ENCODE measurements around the gene MACF1.

MACF1 gene

GRCh38 chr1:39168301-39169080 is 36.0 kb upstream of the MACF1 start:
- DNase-seq (no peak), ATAC-seq (replicated peaks) (no peak)
- no peak overlapping the region for H3K4me3 Mint-ChIP-seq
- no peaks in the 10 kb centered on the region for H3K27me3 Mint-ChIP-seq
- H3K4me1 Mint-ChIP-seq, result peaks cover 3 to 12% of the 10 kb centered on the region in 2 donors
- no peak overlapping the region for H3K27ac Mint-ChIP-seq
- H3K9me3 Mint-ChIP-seq, result no peaks in the 10 kb centered on the region
- H3K36me3 Mint-ChIP-seq, result peaks cover 0 to 1% of the 10 kb centered on the region in 2 donors

GRCh38 chr1:39170731-39171667 is 33.5 kb upstream of the MACF1 start:
- H3K27me3 Mint-ChIP-seq, result no peaks in the 10 kb centered on the region
- peaks cover 0 to 1% of the 10 kb centered on the region in 2 donors for H3K36me3 Mint-ChIP-seq

GRCh38 chr1:39173119-39173994 is 31.1 kb upstream of the MACF1 start:
- no peaks in the 10 kb centered on the region for H3K27me3 Mint-ChIP-seq
- H3K4me1 Mint-ChIP-seq, result peaks cover 8 to 16% of the 10 kb centered on the region in 2 donors
- H3K4me3 Mint-ChIP-seq, result no peak overlapping the region
- ATAC-seq (replicated peaks), result no peak
- DNase-seq, result no peak
- H3K27ac Mint-ChIP-seq, result no peak overlapping the region
- no peaks in the 10 kb centered on the region for H3K36me3 Mint-ChIP-seq
- no peaks in the 10 kb centered on the region for H3K9me3 Mint-ChIP-seq

More at GRCh38 chr1:39170731-39171667, 33.5 kb upstream of the MACF1 start:
- DNase-seq (no peak), ATAC-seq (replicated peaks) (no peak)
- H3K27ac Mint-ChIP-seq, result peak overlapping the region; percentile 3
- no peaks in the 10 kb centered on the region for H3K9me3 Mint-ChIP-seq
- H3K4me1 Mint-ChIP-seq, result peaks cover 10 to 16% of the 10 kb centered on the region in 2 donors
- no peak overlapping the region for H3K4me3 Mint-ChIP-seq

- H3K4me1 Mint-ChIP-seq, result peaks cover 8 to 22% of the 10 kb centered on the region in 2 donors
- DNase-seq, result no peak
- no peaks in the 10 kb centered on the region for H3K27me3 Mint-ChIP-seq
- no peak overlapping the region for H3K27ac Mint-ChIP-seq
- no peak for ATAC-seq (replicated peaks)
- H3K36me3 Mint-ChIP-seq, result no peaks in the 10 kb centered on the region
- H3K9me3 Mint-ChIP-seq, result no peaks in the 10 kb centered on the region
- H3K4me3 Mint-ChIP-seq, result no peak overlapping the region
Observed at GRCh38 chr1:39173995-39174380, 30.5 kb upstream of the MACF1 start.

GRCh38 chr1:39174390-39175081 is 30.0 kb upstream of the MACF1 start:
- no peak for DNase-seq
- H3K4me3 Mint-ChIP-seq, result no peak overlapping the region
- H3K27ac Mint-ChIP-seq, result no peak overlapping the region
- no peak for ATAC-seq (replicated peaks)
- no peaks in the 10 kb centered on the region for H3K27me3 Mint-ChIP-seq
- no peaks in the 10 kb centered on the region for H3K36me3 Mint-ChIP-seq
- H3K9me3 Mint-ChIP-seq, result no peaks in the 10 kb centered on the region
- peaks cover 7 to 26% of the 10 kb centered on the region in 2 donors for H3K4me1 Mint-ChIP-seq

GRCh38 chr1:39177706-39178105 is 26.8 kb upstream of the MACF1 start:
- Mint-ChIP-seq H3K4me3 (no peak overlapping the region), H3K36me3 (peaks cover 0 to 2% of the 10 kb centered on the region in 2 donors), H3K27ac (no peak overlapping the region), H3K4me1 (peaks cover 8 to 26% of the 10 kb centered on the region in 2 donors), H3K9me3 (no peaks in the 10 kb centered on the region), H3K27me3 (no peaks in the 10 kb centered on the region)
- DNase-seq (no peak), ATAC-seq (replicated peaks) (no peak)

GRCh38 chr1:39178541-39179431 is 25.7 kb upstream of the MACF1 start:
- Mint-ChIP-seq H3K27ac (no peak overlapping the region), H3K36me3 (peaks cover 0 to 2% of the 10 kb centered on the region in 2 donors), H3K27me3 (no peaks in the 10 kb centered on the region), H3K4me3 (no peak overlapping the region), H3K9me3 (no peaks in the 10 kb centered on the region), H3K4me1 (peaks cover 17 to 31% of the 10 kb centered on the region in 2 donors)
- ATAC-seq (replicated peaks) (no peak), DNase-seq (no peak)

GRCh38 chr1:39181311-39181710 is 23.2 kb upstream of the MACF1 start:
- Mint-ChIP-seq H3K27me3 (no peaks in the 10 kb centered on the region), H3K27ac (no peak overlapping the region), H3K4me1 (peaks cover 34 to 46% of the 10 kb centered on the region in 2 donors), H3K36me3 (peaks cover 0 to 2% of the 10 kb centered on the region in 2 donors), H3K9me3 (no peaks in the 10 kb centered on the region), H3K4me3 (no peak overlapping the region)
- no peak for ATAC-seq (replicated peaks)
- DNase-seq, result no peak

GRCh38 chr1:39182804-39183203 is 21.7 kb upstream of the MACF1 start:
- Mint-ChIP-seq H3K4me3 (peak overlapping the region in 1 of 2 donors; percentile 44), H3K36me3 (peaks cover 0 to 2% of the 10 kb centered on the region in 2 donors), H3K9me3 (no peaks in the 10 kb centered on the region), H3K27me3 (no peaks in the 10 kb centered on the region), H3K27ac (peak overlapping the region; percentile 17), H3K4me1 (peaks cover 38 to 60% of the 10 kb centered on the region in 2 donors)
- DNase-seq (no peak), ATAC-seq (replicated peaks) (no peak)

GRCh38 chr1:39183503-39184353 is 20.8 kb upstream of the MACF1 start:
- peak overlapping the region; percentile 8 to 41 for H3K4me3 Mint-ChIP-seq

GRCh38 chr1:39184354-39184818 is 20.1 kb upstream of the MACF1 start:
- Mint-ChIP-seq H3K4me1 (peaks cover 44 to 60% of the 10 kb centered on the region in 2 donors), H3K27me3 (no peaks in the 10 kb centered on the region), H3K27ac (peak overlapping the region; percentile 86), H3K36me3 (peaks cover 0 to 2% of the 10 kb centered on the region in 2 donors), H3K4me3 (peak overlapping the region; percentile 26 to 41), H3K9me3 (no peaks in the 10 kb centered on the region)
- DNase-seq (no peak), ATAC-seq (replicated peaks) (no peak)

More at GRCh38 chr1:39183503-39184353, 20.8 kb upstream of the MACF1 start:
- ATAC-seq (replicated peaks) (peak; percentile 84 to 88), DNase-seq (peak; percentile 59)
- H3K36me3 Mint-ChIP-seq, result peaks cover 0 to 2% of the 10 kb centered on the region in 2 donors
- H3K27ac Mint-ChIP-seq, result peak overlapping the region; percentile 86
- no peaks in the 10 kb centered on the region for H3K9me3 Mint-ChIP-seq
- H3K27me3 Mint-ChIP-seq, result no peaks in the 10 kb centered on the region
- H3K4me1 Mint-ChIP-seq, result peaks cover 42 to 62% of the 10 kb centered on the region in 2 donors

Data from stimulated activated naive B cell treated with anti-CD40 and anti-IgM and Interleukin-4, amounts not matched to agents 10 μg/mL and 1 μg/mL and 100 μg/mL, for 72 hours (primary cell).